GM12873 (cell line): ENCODE results near the gene TPPP.

Source experiments
- TF ChIP-seq, protein P1 (sequence below): IDR thresholded peaks from 2 replicates; pipeline ENCODE4 v1.5.1; 2012; ENCODE audit warnings: low read depth, mild to moderate bottlenecking, moderate library complexity, low read length, control low read depth; ENCODE audit not compliant: insufficient read depth; ENCODE audit errors: missing control alignments

TPPP gene

DNA sequence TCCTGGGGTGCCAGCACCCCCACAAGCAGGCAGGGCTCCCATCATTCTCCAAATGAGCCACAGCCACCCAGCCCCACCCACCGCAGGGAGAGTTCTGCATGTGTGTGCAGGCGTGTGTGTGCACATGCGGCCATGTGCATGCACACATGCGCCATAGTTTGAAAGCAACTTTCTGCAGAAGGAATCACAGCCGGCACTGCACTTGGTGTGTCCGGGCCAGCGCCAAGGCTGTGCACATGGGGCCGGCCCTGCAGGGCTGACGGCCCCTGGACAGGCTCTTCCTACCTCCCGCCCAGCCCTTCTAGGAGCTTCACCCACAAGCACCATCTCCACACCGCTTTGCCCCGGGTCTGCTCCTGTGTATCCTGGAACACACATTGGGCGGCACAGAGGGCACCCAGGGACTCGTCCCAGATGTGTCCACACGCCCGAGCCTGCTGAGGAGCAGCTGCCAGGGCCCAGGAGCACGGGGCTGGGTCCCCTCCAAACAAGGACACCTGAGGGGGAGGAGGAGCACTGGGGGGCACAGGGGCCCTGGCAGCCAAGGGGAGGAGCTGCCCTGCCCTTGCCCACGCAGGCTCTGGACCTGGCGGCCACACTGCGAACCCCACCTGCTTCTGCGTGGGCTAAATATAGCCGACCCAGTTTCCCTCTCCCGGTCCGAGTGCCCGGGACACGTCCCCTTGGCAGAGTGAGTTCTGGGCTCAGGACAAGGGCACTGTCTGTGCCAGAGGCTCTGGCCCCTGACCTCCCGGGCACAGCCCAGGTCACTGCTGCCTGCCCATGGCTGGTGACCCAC is 19.1 kb downstream of the TPPP start:
- TF ChIP-seq, protein P1, sequence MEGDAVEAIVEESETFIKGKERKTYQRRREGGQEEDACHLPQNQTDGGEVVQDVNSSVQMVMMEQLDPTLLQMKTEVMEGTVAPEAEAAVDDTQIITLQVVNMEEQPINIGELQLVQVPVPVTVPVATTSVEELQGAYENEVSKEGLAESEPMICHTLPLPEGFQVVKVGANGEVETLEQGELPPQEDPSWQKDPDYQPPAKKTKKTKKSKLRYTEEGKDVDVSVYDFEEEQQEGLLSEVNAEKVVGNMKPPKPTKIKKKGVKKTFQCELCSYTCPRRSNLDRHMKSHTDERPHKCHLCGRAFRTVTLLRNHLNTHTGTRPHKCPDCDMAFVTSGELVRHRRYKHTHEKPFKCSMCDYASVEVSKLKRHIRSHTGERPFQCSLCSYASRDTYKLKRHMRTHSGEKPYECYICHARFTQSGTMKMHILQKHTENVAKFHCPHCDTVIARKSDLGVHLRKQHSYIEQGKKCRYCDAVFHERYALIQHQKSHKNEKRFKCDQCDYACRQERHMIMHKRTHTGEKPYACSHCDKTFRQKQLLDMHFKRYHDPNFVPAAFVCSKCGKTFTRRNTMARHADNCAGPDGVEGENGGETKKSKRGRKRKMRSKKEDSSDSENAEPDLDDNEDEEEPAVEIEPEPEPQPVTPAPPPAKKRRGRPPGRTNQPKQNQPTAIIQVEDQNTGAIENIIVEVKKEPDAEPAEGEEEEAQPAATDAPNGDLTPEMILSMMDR, result no peak

DNA sequence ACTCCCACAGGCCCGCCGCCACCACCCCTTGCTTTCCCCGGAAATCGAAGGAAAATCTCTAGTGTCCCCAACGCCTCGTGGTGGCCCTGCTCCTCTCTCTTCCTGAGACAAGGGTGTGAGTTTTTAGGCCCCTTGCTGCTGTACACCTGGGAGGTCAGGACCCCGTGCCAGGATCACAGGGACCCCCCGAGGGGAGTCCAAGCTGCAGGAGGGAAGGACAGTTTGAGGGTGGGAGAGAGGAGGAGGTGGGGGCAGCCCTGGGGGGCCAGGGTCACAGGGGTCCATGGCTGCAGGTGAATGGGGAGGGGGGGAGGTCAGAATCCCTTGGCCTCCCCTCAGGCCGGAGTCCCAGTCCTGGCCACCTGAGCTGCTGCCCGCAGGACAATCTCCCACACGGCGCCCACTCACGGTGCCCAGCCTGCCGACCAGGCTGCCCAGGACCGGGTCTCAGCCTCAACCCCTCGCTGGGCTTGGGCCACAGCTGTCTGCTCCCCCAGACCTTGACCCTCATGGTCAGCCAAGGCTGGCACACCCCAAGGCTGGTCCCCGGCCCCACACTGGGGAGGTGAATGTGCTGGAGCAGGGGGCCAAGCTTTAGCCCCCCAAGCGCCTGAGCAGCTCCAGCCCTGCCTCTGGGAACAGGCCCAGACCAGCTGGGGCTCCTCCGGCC is 19.9 kb downstream of the TPPP start:
- TF ChIP-seq, protein P1, result no peak

DNA sequence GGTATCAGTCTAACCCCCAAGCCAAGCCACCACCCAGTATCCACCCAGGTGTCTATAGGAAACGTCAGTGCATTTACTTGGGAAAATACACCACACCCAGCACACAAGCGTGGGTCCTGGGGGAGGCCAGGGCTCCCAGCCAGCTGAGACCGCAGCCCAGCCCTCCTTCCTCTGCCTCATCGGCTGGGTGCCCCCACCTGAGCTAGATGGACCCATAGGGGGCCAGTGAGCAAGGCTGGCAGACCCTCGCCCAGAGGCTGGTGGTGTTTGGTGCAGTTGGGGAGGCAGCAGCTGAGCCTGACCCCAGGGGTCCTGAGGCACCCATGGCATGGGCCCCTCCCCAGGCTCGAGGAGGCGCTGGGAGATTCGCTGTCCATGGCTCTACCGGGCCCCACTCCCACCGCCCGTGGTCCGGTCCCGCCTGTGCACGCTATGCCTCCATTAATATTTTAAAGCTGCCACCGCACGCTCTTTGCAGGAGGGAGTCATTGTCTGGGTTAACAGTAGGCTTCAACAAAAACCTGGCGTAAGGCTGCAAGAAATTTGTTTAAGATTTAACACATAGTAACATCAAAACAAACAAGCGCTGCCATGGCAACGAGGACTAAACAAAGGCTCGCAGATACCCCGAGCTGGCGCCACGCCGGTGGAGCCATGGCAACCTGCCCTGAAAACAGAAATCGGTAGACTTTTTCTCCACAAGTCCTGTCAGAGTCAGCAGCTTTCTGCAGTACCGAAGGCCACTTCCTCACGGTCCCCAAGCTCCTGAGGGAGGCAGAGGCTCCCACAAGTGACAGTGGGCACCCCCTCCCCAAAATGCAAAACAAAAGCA is 20.6 kb downstream of the TPPP start:
- TF ChIP-seq, protein P1, result no peak

DNA sequence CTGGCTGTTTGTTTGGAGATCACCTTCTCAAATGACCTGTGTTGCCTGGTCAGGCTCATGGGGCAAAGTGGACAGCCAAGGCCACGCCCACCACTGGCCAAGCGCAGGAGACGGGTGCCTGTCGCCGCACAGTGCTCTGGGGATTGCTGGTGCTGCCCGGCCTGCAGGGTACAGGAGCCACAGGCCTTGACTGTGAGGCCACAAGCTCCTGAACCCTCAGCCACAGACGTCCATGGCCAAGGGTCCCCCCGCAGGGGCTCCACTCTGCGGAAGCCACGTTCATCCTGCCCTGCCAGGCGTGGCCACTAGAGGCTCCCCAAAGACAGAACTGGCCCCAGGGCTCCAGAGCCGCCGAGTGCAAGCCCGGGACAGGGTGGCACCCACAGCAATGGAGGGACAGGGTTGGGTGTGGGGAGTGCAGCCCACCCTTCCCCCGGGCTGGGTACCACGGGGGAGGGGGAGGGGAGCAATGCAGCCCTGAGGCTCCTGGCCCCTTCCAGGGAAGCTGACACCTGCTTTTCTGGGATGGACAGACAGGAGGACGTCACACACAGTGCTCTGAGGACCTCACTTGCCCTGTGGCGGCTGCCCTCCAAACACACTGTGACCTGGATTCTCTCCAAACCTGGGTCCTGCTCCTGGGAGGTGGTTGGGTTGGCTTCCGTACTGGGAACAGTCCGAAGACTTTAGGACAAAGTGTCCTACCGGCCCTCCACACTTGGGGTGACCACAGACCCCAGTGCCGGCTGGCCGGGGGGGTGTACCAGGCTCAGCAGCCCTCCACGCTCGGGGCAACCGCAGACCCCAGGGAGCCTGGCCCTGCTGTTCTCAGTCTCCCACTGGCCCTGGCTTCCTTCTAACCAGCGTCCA is 21.5 kb downstream of the TPPP start:
- TF ChIP-seq, protein P1, result peak; percentile 89

DNA sequence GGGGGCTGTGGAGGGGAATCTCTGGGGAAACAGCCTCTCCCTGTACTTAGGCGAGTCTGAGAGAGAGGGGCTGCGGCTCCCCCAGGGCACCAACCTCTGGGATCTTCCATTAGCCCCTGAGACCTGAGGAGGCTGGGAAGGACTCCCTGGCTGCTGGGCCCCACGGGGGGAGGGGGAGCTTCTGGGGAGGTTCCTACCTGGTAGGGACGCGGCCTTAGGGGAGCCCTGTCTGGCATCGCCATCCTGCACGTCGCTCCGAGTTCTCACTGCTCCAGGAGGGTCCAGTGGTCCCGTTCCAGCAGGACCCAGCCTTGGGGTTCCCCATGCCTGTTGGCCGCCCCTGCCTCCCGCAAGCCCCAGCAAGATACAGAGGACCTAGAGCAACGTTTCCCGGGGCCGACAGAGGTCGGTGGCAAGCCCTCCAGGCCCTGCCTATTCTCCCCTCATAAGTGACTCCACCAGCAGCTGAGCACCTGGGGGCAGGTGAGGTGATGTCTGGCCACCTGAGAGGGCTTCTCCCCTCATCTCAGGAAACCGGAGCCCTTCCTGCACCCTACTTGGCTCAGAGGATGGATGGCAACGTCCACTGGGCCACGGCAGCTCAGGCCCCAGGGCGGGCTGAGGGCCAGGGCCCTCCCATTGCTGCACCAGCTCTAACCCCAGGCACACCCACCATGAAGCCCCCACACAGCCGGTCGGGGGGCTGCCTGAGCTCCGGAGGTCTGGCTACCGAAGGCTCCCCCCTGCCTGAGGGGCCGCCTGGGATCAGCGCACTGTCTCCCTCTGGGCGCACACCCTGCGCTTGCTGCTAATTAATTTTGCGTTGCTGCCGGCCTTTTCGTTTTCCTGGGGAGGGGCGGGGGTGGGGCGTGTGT is 22.5 kb downstream of the TPPP start:
- TF ChIP-seq, protein P1, result no peak

DNA sequence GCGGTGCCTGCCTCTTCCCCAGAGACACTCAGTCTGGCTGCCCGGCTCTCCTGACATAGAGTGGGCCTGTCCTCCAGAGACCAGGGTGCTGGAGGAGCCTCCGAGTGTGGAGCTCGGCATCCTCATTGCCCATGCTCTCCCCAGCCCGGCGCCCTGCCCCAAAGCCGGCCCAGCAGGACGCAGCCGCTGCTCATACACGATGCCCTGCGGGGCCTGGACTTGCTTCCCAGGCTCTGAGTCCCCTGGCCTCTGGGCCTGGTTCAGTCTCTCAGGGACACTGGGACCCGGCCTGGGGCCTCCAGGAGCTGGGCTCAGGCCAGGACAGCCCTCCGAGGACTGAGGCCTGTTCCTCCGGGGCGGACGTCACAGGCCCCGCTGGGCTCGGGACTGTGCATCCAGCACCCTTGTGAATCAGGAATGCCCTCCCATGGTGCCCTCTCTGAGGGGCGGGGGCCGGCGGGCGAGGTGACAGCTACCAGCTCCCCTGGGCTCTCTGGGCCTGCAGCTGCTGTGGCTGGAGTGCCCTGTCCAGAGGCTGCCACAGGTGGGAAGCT is 23.2 kb downstream of the TPPP start:
- TF ChIP-seq, protein P1, result no peak
